Vagina (tissue), 2 donors: ENCODE results near the gene LRIG2. TPM values are rescaled to one million over a fixed set of nuclear protein-coding genes. Genes with fewer than 3 reads are reported as not detected.
A peak's percentile ranks its signal among the peaks of the same experiment; 100 is the strongest.
"Not testable (repeated sequence)": the region's sequence is repeated elsewhere in the genome, so short reads cannot be mapped to it uniquely, and the experiment has no call there.

Experiments used
- DNase-seq, 2 donors: peaks; one replicate each; pipeline ENCODE4 v3.0.0-alpha.2; 2017; ENCODE audit errors: extremely low spot score in 2 of 2
- H3K27ac ChIP-seq: fragments of 200-600 bp; sonication (generic); one replicate; pipeline ENCODE4 v1.5.1; 2019
- H3K27me3 ChIP-seq: fragments of 200-600 bp; sonication (generic); one replicate; pipeline ENCODE4 v1.5.1; 2019
- H3K36me3 ChIP-seq, 2 donors: fragments of 200-600 bp; sonication (generic); one replicate each; pipeline ENCODE4 v1.5.1; 2017 to 2019
- H3K4me1 ChIP-seq: fragments of 200-600 bp; sonication (generic); one replicate; pipeline ENCODE4 v1.5.1; 2019
- H3K4me3 ChIP-seq, 2 donors: fragments of 200-600 bp; sonication (generic); 1 replicate in 1 of 2; 2 replicates in 1 of 2; pipeline ENCODE4 v1.5.1; 2016 to 2019
- H3K9me3 ChIP-seq: fragments of 200-600 bp; sonication (generic); one replicate; pipeline ENCODE4 v1.5.1; 2019
- POLR2A ChIP-seq, 2 donors: fragments of 450-650 bp; IDR thresholded peaks; one replicate each; pipeline ENCODE4 v1.6.1; 2017; ENCODE audit warnings: antibody characterized with exemption in 2 of 2, mild to moderate bottlenecking in 2 of 2, moderate library complexity in 2 of 2
- POLR2AphosphoS5 ChIP-seq, 2 donors: sonication (generic); formaldehyde crosslinking; IDR thresholded peaks; one replicate each; pipeline ENCODE4 v1.9.0; 2017; ENCODE audit warnings: antibody characterized with exemption in 2 of 2, mild to moderate bottlenecking in 2 of 2, low read depth in 1 of 2; ENCODE audit not compliant: insufficient read depth in 1 of 2
- intact Hi-C: fragments of 100-400 bp; cut with DNase I; formaldehyde crosslinking; loops from one replicate; pipeline ENCODE4 v1.15.1; 2023
- total RNA-seq: library from RNA; depleted of rRNA; stranded (reverse); fragments of >200 nt; gene quantifications from one replicate; pipeline ENCODE4 v1.2.3, GENCODE V29; 2016
- TF ChIP-seq, protein P1 (sequence below), 3 experiments: fragments of 450-650 bp in 2 of 3; fragments of 200-600 bp in 1 of 3; sonication (generic) in 1 of 3; IDR thresholded peaks; one replicate each; pipeline ENCODE4 v1.5.1; 2017 to 2019; ENCODE audit warnings: antibody characterized with exemption in 3 of 3, mild to moderate bottlenecking in 2 of 3, moderate library complexity in 2 of 3

LRIG2 gene
- 43.0 TPM for total RNA-seq

DNA sequence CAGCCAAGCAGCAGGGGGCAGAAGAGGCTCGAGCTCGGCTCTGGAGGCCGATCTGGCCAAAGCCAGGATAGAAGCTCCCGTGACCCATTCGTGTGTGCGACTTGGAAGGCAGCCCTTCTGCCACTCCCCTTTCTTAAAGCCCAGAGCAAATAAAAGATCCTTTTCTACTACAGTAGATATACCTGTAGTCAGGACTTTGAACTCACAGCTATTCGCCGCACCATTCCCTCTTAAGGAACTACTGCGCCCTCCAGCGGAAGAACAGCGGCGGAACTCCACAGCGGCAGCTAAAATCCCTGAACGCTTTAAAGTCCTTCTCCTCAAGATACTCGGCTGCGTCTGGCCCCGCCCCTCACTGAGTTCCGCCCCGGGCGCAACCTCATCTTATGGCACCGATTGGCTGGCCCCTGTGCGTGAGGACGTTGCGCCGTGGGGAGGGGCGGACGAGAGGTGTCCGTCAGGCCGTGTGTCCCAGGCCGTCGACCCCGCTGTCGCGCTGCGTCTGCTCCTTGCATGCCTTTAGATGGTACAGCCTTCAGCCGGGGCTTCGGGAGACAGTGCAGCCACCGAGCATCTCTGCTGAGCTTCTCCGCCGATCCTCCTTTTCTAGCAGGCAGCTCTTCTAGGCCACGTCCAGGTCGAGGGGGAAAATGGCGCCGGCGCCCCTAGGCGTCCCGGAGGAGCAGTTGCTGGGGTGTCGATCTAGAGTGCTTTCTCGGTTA, at the start of gene LRIG2:
LRIG2 (plus strand) TSS at position 442 of the 722 bp plus-strand sequence; CDS start at position 651, 209 bp downstream.
- intact Hi-C loops = loop anchor here (10.0 kb wide), 1 partner anchor 358 kb away; the partner anchor contains the start of gene PPM1J
- H3K27ac ChIP-seq = peak within 1 kb of the TSS; percentile 91
- H3K27me3 ChIP-seq = no peaks in the 10 kb centered on the region
- peak in 1 of 2 donors; percentile 97 for DNase-seq
- H3K4me3 ChIP-seq = peak within 1 kb of the TSS; percentile 78 to 96
- H3K4me1 ChIP-seq = peaks cover 34% of the 10 kb centered on the region
- TF ChIP-seq POLR2A (IDR thresholded peaks at IDR 0.05) (peak in 1 of 2 donors; percentile 83), POLR2AphosphoS5 (IDR thresholded peaks at IDR 0.05; ENCODE audit: insufficient read depth in 1 of 2, low read depth in 1 of 2) (peak; percentile 87 to 99)
- TF ChIP-seq, protein P1, sequence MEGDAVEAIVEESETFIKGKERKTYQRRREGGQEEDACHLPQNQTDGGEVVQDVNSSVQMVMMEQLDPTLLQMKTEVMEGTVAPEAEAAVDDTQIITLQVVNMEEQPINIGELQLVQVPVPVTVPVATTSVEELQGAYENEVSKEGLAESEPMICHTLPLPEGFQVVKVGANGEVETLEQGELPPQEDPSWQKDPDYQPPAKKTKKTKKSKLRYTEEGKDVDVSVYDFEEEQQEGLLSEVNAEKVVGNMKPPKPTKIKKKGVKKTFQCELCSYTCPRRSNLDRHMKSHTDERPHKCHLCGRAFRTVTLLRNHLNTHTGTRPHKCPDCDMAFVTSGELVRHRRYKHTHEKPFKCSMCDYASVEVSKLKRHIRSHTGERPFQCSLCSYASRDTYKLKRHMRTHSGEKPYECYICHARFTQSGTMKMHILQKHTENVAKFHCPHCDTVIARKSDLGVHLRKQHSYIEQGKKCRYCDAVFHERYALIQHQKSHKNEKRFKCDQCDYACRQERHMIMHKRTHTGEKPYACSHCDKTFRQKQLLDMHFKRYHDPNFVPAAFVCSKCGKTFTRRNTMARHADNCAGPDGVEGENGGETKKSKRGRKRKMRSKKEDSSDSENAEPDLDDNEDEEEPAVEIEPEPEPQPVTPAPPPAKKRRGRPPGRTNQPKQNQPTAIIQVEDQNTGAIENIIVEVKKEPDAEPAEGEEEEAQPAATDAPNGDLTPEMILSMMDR (IDR thresholded peaks at IDR 0.05) = peak; percentile 78 to 93 (median 93)
- no peaks in the 10 kb centered on the region for H3K9me3 ChIP-seq
- peaks cover 0 to 11% of the 10 kb centered on the region in 2 donors for H3K36me3 ChIP-seq

DNA sequence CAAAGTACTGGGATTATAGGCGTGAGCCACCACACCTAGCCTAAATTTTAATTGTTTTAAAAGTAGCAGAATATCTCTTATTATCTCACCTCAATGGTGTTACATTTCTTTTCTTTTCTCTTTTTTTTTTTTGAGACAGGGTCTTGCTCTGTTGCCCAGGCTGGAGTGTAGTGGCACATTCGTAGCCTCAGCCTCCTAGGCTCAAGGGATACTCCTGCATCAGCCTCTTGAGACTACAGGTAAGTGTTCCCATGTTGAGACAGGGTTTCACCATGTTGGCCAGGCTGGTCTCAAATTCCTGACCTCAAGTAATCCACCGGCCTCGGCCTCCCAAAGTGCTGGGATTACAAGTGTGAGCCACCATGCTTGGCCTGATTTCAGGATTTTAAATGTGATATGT, 49.7 kb upstream of the LRIG2 start:
- DNase-seq, H3K4me1 ChIP-seq, intact Hi-C loops, H3K36me3 ChIP-seq, H3K4me3 ChIP-seq, H3K27me3 ChIP-seq, H3K9me3 ChIP-seq, H3K27ac ChIP-seq: not testable (repeated sequence)

GRCh38 chr1:113027007-113027406, 46.0 kb upstream of the LRIG2 start:
- intact Hi-C loops = no loop called here
- no peaks in the 10 kb centered on the region for H3K9me3 ChIP-seq
- no peak overlapping the region for H3K27ac ChIP-seq
- no peaks in the 10 kb centered on the region for H3K4me1 ChIP-seq
- no peak overlapping the region for H3K4me3 ChIP-seq
- H3K27me3 ChIP-seq = no peaks in the 10 kb centered on the region
- no peak for DNase-seq
- TF ChIP-seq POLR2A (IDR thresholded peaks at IDR 0.05) (no peak), POLR2AphosphoS5 (IDR thresholded peaks at IDR 0.05; ENCODE audit: insufficient read depth in 1 of 2, low read depth in 1 of 2) (no peak)
- no peaks in the 10 kb centered on the region for H3K36me3 ChIP-seq

- intact Hi-C loops = no loop called here
- no peaks in the 10 kb centered on the region for H3K36me3 ChIP-seq
- DNase-seq = no peak
- H3K27ac ChIP-seq = no peak overlapping the region
- H3K4me3 ChIP-seq = no peak overlapping the region
- no peaks in the 10 kb centered on the region for H3K27me3 ChIP-seq
- H3K4me1 ChIP-seq = no peaks in the 10 kb centered on the region
- TF ChIP-seq, protein P1 (IDR thresholded peaks at IDR 0.05) = no peak
- TF ChIP-seq POLR2A (IDR thresholded peaks at IDR 0.05) = no peak
- TF ChIP-seq POLR2AphosphoS5 (IDR thresholded peaks at IDR 0.05; ENCODE audit: insufficient read depth in 1 of 2, low read depth in 1 of 2) = no peak
- no peaks in the 10 kb centered on the region for H3K9me3 ChIP-seq
Observed at GRCh38 chr1:113027449-113027848, 45.5 kb upstream of the LRIG2 start.

- Histone ChIP-seq H3K9me3 (no peaks in the 10 kb centered on the region), H3K4me3 (no peak overlapping the region), H3K27me3 (no peaks in the 10 kb centered on the region), H3K36me3 (no peaks in the 10 kb centered on the region), H3K27ac (no peak overlapping the region), H3K4me1 (no peaks in the 10 kb centered on the region)
- TF ChIP-seq POLR2AphosphoS5 (IDR thresholded peaks at IDR 0.05; ENCODE audit: insufficient read depth in 1 of 2, low read depth in 1 of 2) (no peak), POLR2A (IDR thresholded peaks at IDR 0.05) (no peak)
- TF ChIP-seq, protein P1 (IDR thresholded peaks at IDR 0.05) = no peak
- intact Hi-C loops = no loop called here
- no peak for DNase-seq
Observed at GRCh38 chr1:113029822-113030221, 43.2 kb upstream of the LRIG2 start.
